GM23338 (cell line): Measurements from ENCODE around the gene ADAMTS14.

Source experiments
- CREB1 ChIP-seq: fragments of 250-450 bp; sonication (Bioruptor Pico); IDR thresholded peaks from 2 replicates; pipeline ENCODE4 v1.5.0; 2020; ENCODE audit warnings: low read depth, mild to moderate bottlenecking, moderate library complexity
- EZH2 ChIP-seq: fragments of 200-600 bp; sonication (generic); IDR thresholded peaks from one replicate; pipeline ENCODE4 v1.8.0; 2017; ENCODE audit warnings: antibody characterized with exemption, mild to moderate bottlenecking, low read depth; ENCODE audit not compliant: unreplicated experiment
- EZH2phosphoT487 ChIP-seq: fragments of 200-600 bp; sonication (generic); IDR thresholded peaks from one replicate; pipeline ENCODE4 v1.8.1; 2018; ENCODE audit warnings: antibody characterized with exemption; ENCODE audit not compliant: unreplicated experiment
- JUNB ChIP-seq: IDR thresholded peaks from one replicate; pipeline ENCODE4 v1.6.1; 2016; ENCODE audit warnings: antibody characterized with exemption; ENCODE audit not compliant: unreplicated experiment
- POLR2AphosphoS5 ChIP-seq: IDR thresholded peaks from 2 replicates; pipeline ENCODE4 v1.6.1; 2016; ENCODE audit warnings: antibody characterized with exemption, low read depth
- STAT1 ChIP-seq: IDR thresholded peaks from one replicate; pipeline ENCODE4 v1.6.1; 2016; ENCODE audit warnings: antibody characterized with exemption; ENCODE audit not compliant: unreplicated experiment
- ZNF331 ChIP-seq: fragments of 250-450 bp; sonication (Bioruptor Pico); IDR thresholded peaks from 2 replicates; pipeline ENCODE4 v1.5.0; 2020; ENCODE audit warnings: low read depth, mild to moderate bottlenecking, moderate library complexity
- TF ChIP-seq, protein P1 (sequence below), 2 experiments: fragments of 200-600 bp in 1 of 2; sonication (generic) in 1 of 2; conservative IDR thresholded peaks; 2 replicates each; pipeline versions ENCODE4 v1.5.1 to v1.6.1; 2016 to 2017; ENCODE audit warnings: antibody characterized with exemption in 2 of 2, low read depth in 2 of 2, mild to moderate bottlenecking in 2 of 2, moderate library complexity in 1 of 2
- TF ChIP-seq, protein P2 (sequence below): IDR thresholded peaks from one replicate; pipeline ENCODE4 v1.6.1; 2018; ENCODE audit warnings: antibody characterized with exemption; ENCODE audit not compliant: unreplicated experiment

DNA sequence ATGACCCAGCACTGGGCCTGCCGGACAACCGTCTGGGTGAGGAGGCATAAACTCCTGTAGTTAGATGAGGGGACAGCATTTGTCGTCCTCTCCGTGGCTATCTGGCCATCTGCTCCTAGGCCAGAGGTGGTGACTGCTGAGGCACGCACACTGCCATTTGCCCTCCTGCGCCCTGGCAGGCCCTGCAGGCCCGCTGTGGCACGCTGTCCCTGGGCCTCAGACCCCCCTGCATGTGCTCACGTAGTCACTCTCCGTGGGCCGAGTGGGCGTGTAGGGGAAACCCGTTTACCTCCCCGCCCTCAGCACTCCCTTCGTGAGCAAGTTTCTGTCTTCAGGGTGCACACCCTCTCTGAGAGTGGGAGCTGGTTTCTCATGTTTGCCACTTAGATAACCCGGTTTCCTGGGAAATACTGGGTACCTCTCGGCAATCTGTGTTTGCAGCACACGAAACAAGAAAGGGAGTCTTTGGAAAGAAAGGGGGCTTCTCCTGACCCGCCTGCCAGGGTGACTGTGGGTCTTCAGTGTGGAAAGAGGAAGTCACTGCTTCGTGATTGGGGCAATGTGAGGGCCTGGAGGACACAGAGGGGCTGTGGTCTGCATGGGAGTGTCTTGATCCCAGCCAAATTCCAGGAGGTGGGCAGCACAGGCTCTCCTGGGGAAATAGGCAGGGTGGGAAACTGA, 10.8 kb downstream of the ADAMTS14 start:
- TF ChIP-seq, protein P1, sequence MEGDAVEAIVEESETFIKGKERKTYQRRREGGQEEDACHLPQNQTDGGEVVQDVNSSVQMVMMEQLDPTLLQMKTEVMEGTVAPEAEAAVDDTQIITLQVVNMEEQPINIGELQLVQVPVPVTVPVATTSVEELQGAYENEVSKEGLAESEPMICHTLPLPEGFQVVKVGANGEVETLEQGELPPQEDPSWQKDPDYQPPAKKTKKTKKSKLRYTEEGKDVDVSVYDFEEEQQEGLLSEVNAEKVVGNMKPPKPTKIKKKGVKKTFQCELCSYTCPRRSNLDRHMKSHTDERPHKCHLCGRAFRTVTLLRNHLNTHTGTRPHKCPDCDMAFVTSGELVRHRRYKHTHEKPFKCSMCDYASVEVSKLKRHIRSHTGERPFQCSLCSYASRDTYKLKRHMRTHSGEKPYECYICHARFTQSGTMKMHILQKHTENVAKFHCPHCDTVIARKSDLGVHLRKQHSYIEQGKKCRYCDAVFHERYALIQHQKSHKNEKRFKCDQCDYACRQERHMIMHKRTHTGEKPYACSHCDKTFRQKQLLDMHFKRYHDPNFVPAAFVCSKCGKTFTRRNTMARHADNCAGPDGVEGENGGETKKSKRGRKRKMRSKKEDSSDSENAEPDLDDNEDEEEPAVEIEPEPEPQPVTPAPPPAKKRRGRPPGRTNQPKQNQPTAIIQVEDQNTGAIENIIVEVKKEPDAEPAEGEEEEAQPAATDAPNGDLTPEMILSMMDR (conservative IDR thresholded peaks at IDR 0.05; ENCODE audit: low read depth in 2 of 2): no peak
- no peak for TF ChIP-seq POLR2AphosphoS5
- no peak for TF ChIP-seq EZH2phosphoT487
- no peak for TF ChIP-seq EZH2
- no peak for TF ChIP-seq CREB1 (CRISPR knock-in tag)
- no peak for TF ChIP-seq ZNF331 (CRISPR knock-in tag)
- TF ChIP-seq, protein P2, sequence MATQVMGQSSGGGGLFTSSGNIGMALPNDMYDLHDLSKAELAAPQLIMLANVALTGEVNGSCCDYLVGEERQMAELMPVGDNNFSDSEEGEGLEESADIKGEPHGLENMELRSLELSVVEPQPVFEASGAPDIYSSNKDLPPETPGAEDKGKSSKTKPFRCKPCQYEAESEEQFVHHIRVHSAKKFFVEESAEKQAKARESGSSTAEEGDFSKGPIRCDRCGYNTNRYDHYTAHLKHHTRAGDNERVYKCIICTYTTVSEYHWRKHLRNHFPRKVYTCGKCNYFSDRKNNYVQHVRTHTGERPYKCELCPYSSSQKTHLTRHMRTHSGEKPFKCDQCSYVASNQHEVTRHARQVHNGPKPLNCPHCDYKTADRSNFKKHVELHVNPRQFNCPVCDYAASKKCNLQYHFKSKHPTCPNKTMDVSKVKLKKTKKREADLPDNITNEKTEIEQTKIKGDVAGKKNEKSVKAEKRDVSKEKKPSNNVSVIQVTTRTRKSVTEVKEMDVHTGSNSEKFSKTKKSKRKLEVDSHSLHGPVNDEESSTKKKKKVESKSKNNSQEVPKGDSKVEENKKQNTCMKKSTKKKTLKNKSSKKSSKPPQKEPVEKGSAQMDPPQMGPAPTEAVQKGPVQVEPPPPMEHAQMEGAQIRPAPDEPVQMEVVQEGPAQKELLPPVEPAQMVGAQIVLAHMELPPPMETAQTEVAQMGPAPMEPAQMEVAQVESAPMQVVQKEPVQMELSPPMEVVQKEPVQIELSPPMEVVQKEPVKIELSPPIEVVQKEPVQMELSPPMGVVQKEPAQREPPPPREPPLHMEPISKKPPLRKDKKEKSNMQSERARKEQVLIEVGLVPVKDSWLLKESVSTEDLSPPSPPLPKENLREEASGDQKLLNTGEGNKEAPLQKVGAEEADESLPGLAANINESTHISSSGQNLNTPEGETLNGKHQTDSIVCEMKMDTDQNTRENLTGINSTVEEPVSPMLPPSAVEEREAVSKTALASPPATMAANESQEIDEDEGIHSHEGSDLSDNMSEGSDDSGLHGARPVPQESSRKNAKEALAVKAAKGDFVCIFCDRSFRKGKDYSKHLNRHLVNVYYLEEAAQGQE: no peak
- TF ChIP-seq JUNB: no peak
- no peak for TF ChIP-seq STAT1
